HG03521 (cell line): ENCODE results near the gene MVD.

Experiments used
- ATAC-seq: cut with Tn5 transposase; IDR thresholded peaks from one replicate; pipeline ENCODE4 v1.9.1; 2021; ENCODE audit warnings: mild to moderate bottlenecking, moderate library complexity; ENCODE audit not compliant: unreplicated experiment

Gene MVD

DNA sequence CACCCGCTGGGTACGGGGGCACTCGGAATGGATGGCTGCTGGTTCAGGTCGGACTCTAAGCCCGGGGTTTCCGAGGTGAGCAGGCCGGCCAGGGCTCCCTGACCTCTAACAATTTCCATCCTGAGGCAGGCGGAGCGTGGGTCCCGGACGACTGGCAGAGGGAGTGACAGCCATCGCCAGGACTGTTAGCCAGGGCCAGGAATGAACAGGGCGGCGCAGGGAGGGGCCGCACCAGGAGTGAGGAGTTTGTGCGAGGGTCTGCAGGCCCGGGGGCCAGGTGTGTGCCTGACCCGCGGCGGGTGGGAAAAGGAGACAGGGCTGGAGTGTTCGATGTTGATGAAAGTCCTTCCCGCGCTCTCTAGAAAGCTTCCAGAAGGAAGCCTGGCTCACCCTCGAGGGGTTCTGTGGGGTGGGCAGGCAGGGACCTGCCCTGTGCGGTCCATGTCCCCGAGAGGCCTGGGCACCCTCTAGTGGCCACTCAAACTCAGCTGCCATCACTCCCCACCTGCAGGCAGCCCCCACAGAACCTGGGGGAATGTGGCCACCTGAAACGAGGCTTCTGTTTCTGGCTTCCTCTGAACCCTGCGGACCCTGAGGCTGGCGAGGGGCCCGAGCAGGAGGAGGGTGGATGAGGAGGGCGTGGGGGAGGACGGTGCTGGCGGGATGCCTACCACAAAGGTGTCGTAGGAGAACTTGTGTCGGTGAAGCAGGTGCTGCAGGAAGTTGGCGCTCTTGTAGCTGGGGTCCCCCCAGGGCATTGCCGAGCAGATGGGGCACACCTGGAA, 35.1 kb upstream of the MVD start:
- ATAC-seq = no peak

DNA sequence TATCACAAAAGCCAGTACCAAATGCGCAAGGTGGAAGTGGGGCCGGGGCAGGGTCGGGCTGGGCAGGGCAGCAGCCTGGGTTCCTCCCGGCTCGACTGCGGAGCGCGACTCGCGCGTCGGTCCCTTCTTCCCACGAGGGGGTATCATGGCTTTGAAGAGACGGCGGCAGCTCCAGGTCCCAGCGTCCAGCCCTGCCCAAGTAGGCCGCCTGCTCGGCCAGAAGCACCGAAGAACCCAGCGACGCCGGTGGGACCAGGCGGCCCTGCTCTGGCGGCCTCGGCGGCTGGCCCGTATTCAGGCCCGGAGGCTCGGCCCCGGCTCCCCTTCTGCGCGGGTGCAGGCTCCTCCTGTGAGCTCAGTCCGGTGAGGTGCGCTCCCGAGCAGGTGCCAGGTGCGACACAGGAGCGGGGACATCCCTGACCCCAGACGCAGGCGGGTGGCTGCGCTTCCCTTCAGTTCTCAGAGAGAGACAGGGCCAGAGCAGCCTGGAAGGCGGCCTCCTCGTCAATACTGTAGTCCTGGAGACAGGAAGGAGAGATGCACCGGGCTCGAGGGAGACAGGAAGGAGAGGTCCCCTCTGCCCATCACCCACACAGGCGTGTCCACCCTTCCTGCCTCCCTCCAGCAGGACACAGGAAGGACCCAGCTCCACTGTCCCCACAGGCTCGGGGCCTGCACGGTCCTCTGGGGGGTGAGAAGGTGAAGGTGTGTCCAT, 34.4 kb upstream of the MVD start:
- ATAC-seq = no peak

DNA sequence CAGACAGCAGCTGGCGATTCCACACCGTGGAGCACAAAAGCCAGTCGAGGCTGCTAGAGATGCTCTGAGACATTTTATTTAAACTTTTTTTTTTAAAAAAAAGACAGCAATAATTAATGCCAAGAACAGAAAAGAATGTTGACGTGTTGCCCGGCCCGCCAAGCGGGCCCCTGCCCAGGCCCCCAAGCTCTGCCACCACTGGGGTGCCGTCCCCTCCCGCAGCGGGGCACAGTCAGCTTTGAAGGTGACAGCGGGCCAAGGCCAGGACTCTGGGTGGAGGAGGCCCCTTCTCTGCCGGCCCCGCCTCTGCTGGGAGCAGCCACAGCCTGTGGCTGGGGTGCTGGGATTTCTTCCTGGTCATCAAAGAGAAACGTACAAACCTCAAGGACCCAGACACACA, 33.5 kb upstream of the MVD start:
- no peak for ATAC-seq

DNA sequence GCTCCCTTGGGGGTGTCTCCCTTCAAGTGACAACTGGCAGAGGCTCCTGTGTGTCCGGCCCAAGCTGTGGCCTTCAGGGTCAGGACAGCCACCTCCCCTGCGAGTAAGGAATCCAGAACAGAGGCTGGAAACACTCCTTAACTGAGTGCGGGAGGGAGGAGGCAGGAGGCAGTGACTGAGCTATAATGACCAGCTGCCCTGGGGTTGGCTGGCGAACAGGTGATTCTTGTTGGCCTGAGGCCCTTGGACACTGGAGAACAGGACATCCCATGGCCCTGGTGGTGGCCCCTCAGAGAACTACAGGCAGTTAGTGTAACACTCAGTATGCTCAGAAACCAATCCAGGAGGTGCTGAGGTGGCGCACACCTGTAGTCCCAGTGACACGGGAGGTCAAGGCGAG, 32.9 kb upstream of the MVD start:
- no peak for ATAC-seq

DNA sequence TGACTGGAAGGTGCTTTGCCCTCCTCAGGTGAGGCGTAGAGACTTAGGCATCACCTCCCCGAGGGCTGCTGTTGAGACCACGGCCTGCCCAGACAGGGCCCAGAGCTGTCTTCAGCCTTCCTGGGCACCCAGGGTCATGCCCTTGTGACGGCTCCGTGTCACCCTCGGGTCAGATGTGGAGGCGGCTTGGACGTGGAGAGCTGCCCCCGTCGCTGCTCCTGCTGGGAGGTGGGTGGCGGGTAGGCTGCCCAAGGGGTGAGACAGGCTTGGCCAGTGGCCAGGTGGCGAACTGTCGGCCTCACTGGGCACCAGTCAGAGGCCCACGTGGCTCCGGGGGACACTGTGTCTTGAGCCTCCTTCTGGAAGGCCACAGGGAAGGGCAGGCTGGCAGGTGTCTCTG, 32.3 kb upstream of the MVD start:
- no peak for ATAC-seq

DNA sequence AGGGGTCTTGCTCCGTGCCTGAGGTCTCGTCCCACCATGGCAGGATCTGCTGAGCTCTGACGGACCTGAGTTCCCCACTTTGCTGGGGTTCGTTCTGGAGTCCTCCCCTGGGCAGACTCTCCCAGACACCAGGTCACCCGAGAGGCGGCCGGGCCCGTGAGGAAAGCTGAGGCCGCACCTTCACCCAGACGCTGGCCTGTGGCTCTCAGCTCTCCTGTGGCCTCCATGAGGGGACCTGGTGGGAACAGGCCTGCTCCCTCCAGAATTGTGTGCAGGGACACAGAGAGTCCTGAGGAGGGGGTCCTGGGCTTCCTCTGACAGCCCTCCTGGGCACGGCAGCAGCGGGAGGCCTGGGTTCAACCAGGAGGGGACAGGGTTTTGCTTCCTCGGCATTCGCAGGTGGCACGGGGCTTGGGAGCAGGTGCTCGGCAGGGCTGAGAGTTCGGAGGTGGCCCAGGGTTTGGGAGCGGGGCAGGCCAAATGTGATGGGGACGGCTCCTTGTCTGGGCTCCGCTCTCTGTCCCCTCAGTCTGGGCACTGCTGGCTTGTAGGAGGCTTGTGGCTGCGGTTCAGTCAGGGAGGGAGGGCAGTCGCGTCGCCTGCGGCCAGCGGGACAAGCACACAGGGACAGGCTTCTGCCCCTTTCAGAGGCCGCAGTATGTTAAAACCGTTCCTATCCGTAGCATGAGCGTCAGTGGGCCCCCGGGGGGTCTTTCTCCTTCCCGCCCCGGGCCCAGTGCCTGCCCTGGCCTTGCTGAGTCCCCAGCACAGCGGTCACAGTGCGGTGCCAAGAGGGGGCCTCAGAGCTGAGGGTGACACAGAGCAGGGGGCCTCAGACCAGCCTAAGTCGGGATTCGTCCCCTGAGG, 31.6 kb upstream of the MVD start:
- no peak for ATAC-seq

DNA sequence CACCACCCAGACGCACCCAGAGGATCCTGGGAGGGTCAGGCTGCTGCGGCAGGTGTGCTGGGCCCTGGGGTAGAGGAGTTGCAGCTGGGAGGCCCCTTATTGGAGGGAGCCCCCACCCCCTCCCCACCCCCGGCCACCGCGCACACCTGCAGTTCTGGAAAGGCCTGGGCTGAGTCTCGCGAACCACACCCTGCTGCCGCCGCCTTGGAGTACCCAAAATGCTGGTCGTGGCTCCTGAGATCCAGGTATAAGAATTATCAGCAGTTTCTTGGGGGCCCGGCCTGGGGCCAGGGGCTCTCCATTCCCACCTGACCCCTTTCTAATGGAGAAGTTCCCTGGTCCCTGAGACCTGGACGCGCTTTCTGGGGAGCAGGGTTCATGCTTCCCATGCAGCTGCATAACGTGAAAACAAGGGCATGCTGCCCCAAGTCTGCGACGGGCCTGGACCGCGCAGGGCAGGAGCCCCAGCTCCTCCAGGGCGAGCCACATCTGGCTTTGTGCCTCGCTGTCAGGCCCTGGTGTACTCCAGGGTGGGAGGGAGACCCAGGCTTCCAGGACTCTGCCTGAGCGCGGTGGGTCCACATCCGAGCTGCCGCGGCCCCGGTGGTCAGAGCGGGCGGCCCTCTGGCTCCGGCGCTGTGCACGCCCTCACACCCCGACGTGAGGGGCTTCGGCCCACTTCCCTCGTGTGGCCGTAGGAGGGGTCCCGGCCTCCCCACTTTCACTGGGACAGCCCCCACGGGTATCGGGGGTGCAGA, 30.7 kb upstream of the MVD start:
- no peak for ATAC-seq

DNA sequence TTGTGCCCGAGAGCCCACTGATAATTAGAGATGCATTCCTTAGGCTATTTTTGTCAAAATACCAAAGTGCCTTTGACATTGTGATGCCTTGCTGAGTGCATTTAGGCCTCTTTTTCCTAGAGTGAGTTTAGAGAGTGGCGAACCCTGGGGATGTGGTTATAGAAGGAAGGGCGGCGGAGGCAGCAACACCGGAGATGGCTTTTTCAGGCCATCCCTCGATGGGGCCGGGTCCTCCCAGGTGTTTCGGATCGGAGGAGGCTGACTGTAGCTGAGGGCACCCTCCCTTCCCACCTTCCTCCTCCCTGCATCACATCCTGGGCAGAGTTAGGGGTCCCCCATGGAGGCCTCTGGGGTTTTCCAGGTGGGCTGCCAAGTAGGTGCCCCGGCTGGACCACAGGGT, 30.0 kb upstream of the MVD start:
- no peak for ATAC-seq

DNA sequence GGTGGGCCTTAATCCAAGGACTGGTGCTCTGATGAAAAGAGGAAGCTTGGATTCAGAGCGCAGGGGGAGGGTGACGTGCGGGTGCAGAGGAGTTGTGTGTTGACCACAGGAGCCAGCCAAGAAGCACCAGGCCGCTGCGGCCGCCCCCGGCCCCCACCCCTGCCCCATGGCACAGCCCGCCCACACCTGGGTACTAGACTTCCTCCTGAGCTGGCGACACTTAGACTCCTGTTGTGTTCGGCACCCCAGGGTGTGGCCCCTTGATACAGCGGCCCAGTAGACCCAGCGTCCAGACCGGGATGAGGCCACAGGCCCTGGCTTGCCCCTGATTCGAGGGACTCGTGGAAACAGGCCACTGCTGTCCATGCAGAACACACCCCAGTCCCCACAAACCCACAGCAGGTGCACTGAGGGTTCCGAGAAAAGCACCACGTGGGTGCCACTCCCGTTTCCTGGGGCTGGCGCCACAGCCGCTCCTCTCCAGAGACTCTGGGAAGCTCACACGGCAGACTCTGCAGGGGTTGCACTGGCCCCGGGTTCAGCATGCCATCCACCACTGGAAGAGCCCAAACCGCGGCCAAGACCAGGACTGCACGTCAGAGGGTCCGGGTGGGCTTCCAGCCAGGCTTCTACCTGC, 29.2 kb upstream of the MVD start:
- ATAC-seq = no peak

DNA sequence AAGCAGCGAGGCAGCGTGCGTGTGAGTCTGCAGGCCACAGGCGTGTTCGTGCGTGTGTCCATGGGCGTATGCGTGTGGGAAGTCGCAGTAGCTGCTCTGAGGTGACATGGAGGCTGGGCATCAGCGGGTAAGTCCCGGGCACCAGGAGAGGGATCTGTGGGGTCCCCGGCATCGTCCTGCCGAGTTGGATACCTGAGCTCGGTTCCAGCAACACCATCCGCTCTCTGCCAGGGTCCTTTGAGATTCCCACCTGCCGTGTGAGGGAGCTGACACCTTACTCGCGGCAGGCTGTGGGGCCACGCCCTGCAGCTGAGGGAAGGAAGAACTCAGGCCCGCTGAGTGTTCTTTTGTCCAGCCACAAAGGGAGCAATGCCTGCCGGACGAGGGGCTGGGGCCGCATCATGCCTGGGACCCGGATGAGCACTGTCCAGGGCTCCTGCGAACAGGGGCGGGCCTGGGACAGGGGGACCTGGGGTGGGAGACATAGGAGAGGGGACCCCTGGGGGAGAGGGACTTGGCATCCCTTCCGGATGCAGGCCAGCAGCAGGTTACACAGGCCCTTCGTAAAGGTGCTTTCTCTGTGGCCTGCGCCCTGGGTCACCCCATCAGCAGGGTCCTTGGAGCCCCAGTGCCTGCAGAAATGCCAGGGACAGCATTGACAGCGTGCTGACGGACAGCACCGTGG, 28.4 kb upstream of the MVD start:
- ATAC-seq = no peak

DNA sequence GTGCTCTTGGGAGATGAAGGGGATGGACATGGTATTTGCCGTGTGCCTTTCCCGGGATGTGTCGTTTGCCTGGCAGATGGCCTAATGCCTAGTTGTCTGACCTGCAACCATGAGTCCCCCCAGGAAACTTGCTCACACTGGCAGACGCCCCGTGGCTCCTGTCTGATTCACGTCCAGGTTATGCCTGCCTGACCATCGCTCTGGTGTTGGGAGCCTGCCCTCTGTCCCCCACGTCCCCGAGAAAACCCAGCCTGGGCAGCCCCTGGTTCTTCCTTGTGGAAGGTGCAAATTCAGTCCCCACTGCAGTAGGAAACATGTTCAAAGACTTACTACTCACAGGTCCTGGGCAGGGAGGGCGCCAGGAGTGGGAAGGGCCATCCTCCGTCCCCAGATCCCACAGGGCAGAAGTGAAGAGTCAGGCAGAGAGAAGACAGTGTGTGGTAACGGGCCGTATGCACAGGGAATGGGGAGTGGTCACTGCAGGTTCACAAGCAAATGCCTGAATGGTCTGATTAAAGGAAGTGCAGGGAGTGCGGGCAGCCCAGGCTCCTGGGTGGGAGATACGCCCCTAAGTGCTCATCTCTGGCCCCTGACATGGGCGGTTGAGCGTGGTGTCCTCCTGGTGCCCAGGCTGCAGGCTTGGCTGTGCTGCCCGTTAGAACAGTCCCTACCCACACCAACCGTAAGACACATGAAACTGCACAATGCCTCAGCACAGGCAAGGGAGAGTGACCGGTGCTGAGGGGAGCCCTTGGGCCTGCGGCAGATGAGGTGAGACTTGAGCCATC, 27.6 kb upstream of the MVD start:
- no peak for ATAC-seq

DNA sequence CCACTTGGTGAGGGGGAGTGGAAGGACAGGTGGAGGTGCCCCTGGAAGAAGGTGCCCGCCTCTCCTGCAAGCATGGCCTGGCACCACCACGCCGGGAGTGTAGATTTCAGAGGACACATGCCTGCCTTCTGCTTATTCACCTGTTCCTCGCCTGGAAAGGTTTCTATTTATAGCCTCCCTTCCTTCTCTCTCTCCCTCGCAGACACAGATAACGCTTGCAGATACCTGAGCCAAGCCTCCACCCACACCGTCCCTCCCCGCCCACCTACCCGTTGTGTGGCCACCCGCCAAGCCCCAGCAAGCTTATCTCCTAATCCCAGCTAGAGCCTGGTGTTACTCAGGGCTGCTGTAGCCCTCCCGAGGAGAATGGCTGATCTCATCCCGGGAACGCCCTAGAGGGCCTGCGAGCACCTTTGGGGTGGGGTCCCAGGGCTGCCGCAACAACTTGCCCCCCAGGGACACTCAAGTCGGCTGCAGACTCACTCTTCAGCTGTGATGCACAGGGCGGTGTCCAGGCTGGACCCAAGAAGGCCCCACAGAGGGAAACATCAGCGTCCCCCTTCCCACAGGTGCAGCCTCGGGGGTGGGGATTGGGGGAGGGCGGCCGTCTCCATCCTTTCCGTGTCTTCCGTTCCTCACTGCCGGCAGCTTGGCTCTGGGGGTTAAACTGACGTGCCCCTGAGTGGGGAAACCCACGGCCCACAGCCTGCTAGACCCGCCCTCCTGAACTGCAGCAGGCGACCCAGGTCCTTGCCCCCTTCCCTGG, 25.3 kb upstream of the MVD start:
- ATAC-seq = no peak

DNA sequence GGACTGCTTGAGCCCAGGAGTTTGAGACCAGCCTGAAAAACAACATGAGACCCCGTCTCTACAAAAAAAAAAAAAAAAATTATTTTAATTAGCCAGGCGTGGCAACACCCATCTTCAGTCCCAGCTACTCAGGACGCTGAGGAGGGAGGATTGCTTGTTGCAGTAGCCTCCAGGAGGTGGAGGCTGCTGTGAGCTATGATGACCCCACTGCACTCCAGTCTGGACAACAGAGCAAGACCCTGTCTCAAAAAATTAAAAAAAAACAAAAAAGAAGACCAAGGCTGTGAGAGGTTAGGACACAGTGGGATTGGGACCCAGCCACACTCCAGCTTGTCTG, 24.8 kb upstream of the MVD start:
- ATAC-seq = no peak

DNA sequence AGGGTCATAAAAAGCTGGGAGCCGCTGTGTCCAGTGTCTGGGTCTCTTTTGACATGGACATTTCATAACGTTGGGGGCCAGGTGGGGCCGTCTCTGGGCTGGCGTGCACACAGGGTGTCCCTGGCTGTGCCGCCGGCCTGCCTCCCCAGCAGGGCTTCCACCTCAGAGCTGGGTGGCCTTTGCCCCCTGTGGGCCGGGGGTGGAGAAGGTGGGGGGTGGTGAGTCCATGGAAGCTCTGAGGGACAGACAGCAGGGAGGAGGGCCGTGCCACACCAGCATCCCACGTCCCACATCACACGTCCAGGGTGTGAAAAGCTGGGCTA, 24.3 kb upstream of the MVD start:
- no peak for ATAC-seq

DNA sequence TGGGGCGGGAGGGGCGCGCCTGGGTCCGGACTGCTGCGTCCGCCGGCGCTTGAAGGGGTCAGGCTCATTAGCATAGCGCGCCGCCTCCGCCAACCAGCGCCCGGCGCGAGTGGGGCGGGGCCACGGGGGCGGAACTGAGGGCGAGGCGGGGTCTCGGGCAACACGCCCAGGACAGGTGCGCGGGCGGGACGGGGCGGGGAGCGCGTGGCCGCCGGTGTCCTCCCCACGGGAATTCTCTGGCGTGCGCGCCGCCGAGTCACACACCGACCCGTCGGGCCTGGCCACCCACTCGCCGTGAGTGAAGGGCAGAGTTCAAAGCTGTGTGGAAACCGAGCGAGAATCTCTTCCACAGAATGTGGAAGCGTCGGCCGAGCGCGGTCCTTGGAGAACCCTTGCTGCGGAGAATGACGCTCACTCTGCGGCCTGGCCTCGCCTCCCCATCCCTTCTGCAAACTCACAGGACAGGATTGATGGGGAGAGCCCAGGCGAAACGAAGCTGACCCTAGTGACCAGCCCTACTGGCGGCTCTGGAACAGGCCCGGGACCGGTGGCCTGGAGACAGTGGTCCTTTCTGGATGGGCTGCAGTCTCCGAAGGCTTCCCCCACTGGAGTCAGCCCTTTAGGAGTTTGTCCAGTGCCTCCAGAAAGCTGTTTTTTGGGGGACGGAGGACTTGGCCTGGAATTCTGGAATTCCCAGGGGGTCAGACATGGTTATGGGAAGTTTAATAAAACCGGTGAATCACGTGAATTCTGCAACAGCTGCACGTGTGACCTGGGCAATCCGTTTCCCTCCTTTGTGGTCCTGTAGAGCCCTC, 23.8 kb upstream of the MVD start, which contains the start of gene SNAI3:
Gene SNAI3, minus strand, starts transcription at position 69 of the 815 bp plus-strand sequence. CDS start 101 bp downstream, outside the sequence.
- peak; percentile 58 for ATAC-seq

DNA sequence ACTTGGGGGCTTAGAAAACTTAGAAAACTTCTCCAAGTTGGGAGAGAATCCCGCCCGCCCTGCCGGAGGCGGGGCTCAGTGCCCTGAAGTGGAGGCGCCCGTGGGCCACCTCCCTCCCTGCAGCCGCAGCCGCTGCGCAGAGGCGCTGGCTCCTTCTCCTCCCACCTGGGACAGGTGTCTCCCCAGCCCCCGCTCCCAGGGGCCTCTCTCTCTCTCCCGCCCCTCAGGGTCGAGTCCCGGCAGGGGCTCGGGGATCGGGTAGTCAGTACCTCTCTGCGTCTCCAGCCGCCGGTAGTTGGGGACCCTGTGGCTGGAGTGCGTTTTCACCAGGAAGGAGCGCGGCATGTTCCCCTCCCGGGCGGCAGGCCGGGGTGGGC, 23.2 kb upstream of the MVD start:
- ATAC-seq = no peak

DNA sequence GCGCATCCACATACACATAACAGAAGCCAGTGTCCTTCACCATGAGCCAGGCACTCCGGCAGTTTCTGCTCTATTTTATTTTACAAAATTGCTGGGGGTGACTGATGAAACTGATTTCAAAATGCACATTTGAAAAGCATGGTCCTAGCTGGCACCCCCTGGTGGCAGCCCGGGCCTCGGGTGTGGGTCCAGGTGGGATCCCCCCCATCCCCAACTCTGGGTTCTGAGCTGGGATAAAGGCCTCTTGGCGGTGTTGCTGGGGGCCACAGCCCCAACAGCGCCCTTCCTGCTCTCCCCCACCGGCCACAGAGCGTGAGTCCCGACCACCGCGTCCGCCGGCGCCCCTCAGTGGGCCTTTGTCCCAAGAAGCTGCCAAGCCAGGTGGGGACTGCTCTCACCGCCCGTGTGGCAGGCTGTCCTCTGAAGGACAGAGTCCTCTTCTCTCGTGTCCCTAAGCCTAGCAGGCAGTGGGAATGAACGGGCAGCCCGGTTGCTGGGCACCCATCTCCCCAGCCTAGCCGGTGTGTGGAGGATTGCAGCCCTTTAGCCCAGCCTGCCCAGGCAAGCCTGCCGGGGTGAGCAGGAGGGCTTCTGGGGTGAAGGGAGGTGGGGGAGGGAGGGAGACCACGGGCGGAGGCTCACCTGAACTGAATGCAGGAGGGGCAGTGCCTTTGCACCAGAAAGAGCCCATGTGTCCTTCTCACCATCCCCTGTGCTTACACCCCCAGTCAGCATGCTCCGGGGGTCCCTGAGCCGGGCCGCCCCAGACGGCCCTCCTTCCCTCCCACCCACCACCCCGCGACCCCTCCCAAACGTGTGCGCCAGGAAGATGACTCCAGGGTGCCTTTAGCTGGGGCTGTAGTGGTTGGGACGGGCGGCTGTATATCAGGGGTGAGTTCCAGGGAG, 22.5 kb upstream of the MVD start:
- no peak for ATAC-seq
